Cardiac muscle cell (in vitro differentiated cells and primary cell): ENCODE data around the gene SEMA4G. TPM values are rescaled to one million over a fixed set of nuclear protein-coding genes. Genes with fewer than 3 reads are reported as not detected.

Experiments used
- DNase-seq, 2 donors: peaks; one replicate each; pipeline versions ENCODE4 v3.0.0 to v3.0.0-alpha.2; 2010 to 2017; ENCODE audit warnings: low read depth in 1 of 2, low spot score in 1 of 2
- H3K27ac ChIP-seq: fragments of 200-600 bp; sonication (generic); 2 replicates; pipeline ENCODE4 v1.5.1; 2016
- H3K27me3 ChIP-seq: fragments of 200-600 bp; sonication (generic); 2 replicates; pipeline ENCODE4 v1.6.0; 2016; ENCODE audit warnings: control low read depth
- H3K36me3 ChIP-seq: fragments of 200-600 bp; sonication (generic); 2 replicates; pipeline ENCODE4 v1.5.1; 2016; ENCODE audit warnings: control low read depth
- H3K4me1 ChIP-seq: fragments of 200-600 bp; sonication (generic); 2 replicates; pipeline ENCODE4 v1.8.1; 2017; ENCODE audit warnings: low read depth, mild to moderate bottlenecking, mixed run types
- H3K4me3 ChIP-seq: fragments of 200-600 bp; sonication (generic); 2 replicates; pipeline ENCODE4 v1.5.1; 2016; ENCODE audit warnings: mild to moderate bottlenecking
- H3K9me3 ChIP-seq: fragments of 200-600 bp; sonication (generic); 2 replicates; pipeline ENCODE4 v1.5.1; 2017; ENCODE audit warnings: low read depth, mild to moderate bottlenecking, control low read depth
- CTCF ChIP-seq: IDR thresholded peaks from 2 replicates; pipeline ENCODE4 v1.5.1; 2012; ENCODE audit warnings: low read depth, mild to moderate bottlenecking, low read length
- polyA plus RNA-seq: library from polyadenylated mRNA; unstranded; fragments of >200 nt; fragmentation: Nextera tagmentation; extraction: Ambion mirVana; gene quantifications from 2 replicates; pipeline ENCODE4 v1.2.1, GENCODE V29; 2016
- total RNA-seq: library from RNA; depleted of rRNA; stranded (reverse); fragments of >200 nt; gene quantifications from 2 replicates; pipeline ENCODE4 v1.2.3, GENCODE V29; 2016

Gene SEMA4G
- total and polyA plus RNA-seq, 2 experiments from 2014 or later: 7.0 to 18.1 TPM

- H3K27me3 ChIP-seq: no peaks in the 10 kb centered on the region
- no peak overlapping the region for H3K27ac ChIP-seq
- H3K4me3 ChIP-seq: no peak overlapping the region
- no peaks in the 10 kb centered on the region for H3K4me1 ChIP-seq
- H3K9me3 ChIP-seq: no peaks in the 10 kb centered on the region
- no peak for TF ChIP-seq CTCF
- peaks cover 15% of the 10 kb centered on the region for H3K36me3 ChIP-seq
- DNase-seq: no peak
These were observed 9.5 kb downstream of the SEMA4G start for GRCh38 chr10:100978901-100979195.

- TF ChIP-seq CTCF: no peak
- H3K36me3 ChIP-seq: peaks cover 15% of the 10 kb centered on the region
- H3K4me1 ChIP-seq: no peaks in the 10 kb centered on the region
These were observed 10.5 kb downstream of the SEMA4G start for GRCh38 chr10:100979791-100980272.

GRCh38 chr10:100980311-100980710 lies 11.0 kb downstream of the SEMA4G start:
- Histone ChIP-seq H3K36me3 (peaks cover 15% of the 10 kb centered on the region), H3K27ac (no peak overlapping the region), H3K27me3 (no peaks in the 10 kb centered on the region), H3K4me3 (no peak overlapping the region), H3K4me1 (no peaks in the 10 kb centered on the region), H3K9me3 (no peaks in the 10 kb centered on the region)
- no peak for TF ChIP-seq CTCF
- DNase-seq: no peak

More at GRCh38 chr10:100979791-100980272, 10.5 kb downstream of the SEMA4G start:
- Histone ChIP-seq H3K4me3 (no peak overlapping the region), H3K9me3 (no peaks in the 10 kb centered on the region), H3K27me3 (no peaks in the 10 kb centered on the region), H3K27ac (no peak overlapping the region)
- DNase-seq: no peak

GRCh38 chr10:100980711-100981110 lies 11.4 kb downstream of the SEMA4G start:
- no peaks in the 10 kb centered on the region for H3K4me1 ChIP-seq
- no peak for TF ChIP-seq CTCF
- H3K4me3 ChIP-seq: no peak overlapping the region
- no peak for DNase-seq
- H3K27me3 ChIP-seq: no peaks in the 10 kb centered on the region
- H3K27ac ChIP-seq: no peak overlapping the region
- no peaks in the 10 kb centered on the region for H3K9me3 ChIP-seq
- H3K36me3 ChIP-seq: peaks cover 15% of the 10 kb centered on the region

- no peak for TF ChIP-seq CTCF
These were observed 12.0 kb downstream of the SEMA4G start for GRCh38 chr10:100981178-100981772.

More at GRCh38 chr10:100981178-100981772, 12.0 kb downstream of the SEMA4G start:
- no peak overlapping the region for H3K27ac ChIP-seq
- H3K9me3 ChIP-seq: no peaks in the 10 kb centered on the region
- no peak overlapping the region for H3K4me3 ChIP-seq
- no peaks in the 10 kb centered on the region for H3K27me3 ChIP-seq
- H3K4me1 ChIP-seq: peaks cover under 1% of the 10 kb centered on the region
- H3K36me3 ChIP-seq: peaks cover 15% of the 10 kb centered on the region
- DNase-seq: no peak
